HPDE6-E6E7 (cell line): ENCODE data around the gene KCNIP3.
"Not testable (repeated sequence)": the region's sequence is repeated elsewhere in the genome, so short reads cannot be mapped to it uniquely, and the experiment has no call there.

Source experiments
- DNase-seq: peaks from one replicate; pipeline ENCODE4 v3.0.0; 2011; ENCODE audit warnings: missing footprints; ENCODE audit errors: extremely low spot score

Gene KCNIP3

GRCh38 chr2:95403204-95403721 is 106.1 kb downstream of the KCNIP3 start:
- DNase-seq, result not testable (repeated sequence)

GRCh38 chr2:95403824-95404223 is 106.7 kb downstream of the KCNIP3 start:
- DNase-seq, result not testable (repeated sequence)

- not testable (repeated sequence) for DNase-seq
Observed at GRCh38 chr2:95404676-95405075, 107.5 kb downstream of the KCNIP3 start.

- DNase-seq, result not testable (repeated sequence)
Observed at GRCh38 chr2:95411239-95411638, 114.1 kb downstream of the KCNIP3 start.

GRCh38 chr2:95414015-95414594 is 117.0 kb downstream of the KCNIP3 start:
- peak; percentile 42 for DNase-seq

- not testable (repeated sequence) for DNase-seq
Observed at GRCh38 chr2:95415138-95415537, 118.0 kb downstream of the KCNIP3 start.

- not testable (repeated sequence) for DNase-seq
Observed at GRCh38 chr2:95415561-95415960, 118.4 kb downstream of the KCNIP3 start.

- DNase-seq, result not testable (repeated sequence)
Observed at GRCh38 chr2:95427196-95427867, 130.2 kb downstream of the KCNIP3 start.

GRCh38 chr2:95429748-95430467 is 132.8 kb downstream of the KCNIP3 start:
- DNase-seq, result not testable (repeated sequence)

GRCh38 chr2:95433373-95433772 is 136.2 kb downstream of the KCNIP3 start:
- DNase-seq, result not testable (repeated sequence)

- DNase-seq, result not testable (repeated sequence)
Observed at GRCh38 chr2:95433973-95434372, 136.8 kb downstream of the KCNIP3 start.

GRCh38 chr2:95434507-95435076 is 137.4 kb downstream of the KCNIP3 start:
- DNase-seq, result not testable (repeated sequence)

- DNase-seq, result not testable (repeated sequence)
Observed at GRCh38 chr2:95435162-95435871, 138.2 kb downstream of the KCNIP3 start.
